HG03039 (cell line): ENCODE results near the gene CEACAM19.
A peak's percentile ranks its signal among the peaks of the same experiment; 100 is the strongest.
"Not testable (repeated sequence)": the region's sequence is repeated elsewhere in the genome, so short reads cannot be mapped to it uniquely, and the experiment has no call there.

Experiments used
- ATAC-seq: cut with Tn5 transposase; IDR thresholded peaks from one replicate; pipeline ENCODE4 v1.9.1; 2021; ENCODE audit warnings: mild to moderate bottlenecking, moderate library complexity; ENCODE audit not compliant: unreplicated experiment

CEACAM19 gene

DNA sequence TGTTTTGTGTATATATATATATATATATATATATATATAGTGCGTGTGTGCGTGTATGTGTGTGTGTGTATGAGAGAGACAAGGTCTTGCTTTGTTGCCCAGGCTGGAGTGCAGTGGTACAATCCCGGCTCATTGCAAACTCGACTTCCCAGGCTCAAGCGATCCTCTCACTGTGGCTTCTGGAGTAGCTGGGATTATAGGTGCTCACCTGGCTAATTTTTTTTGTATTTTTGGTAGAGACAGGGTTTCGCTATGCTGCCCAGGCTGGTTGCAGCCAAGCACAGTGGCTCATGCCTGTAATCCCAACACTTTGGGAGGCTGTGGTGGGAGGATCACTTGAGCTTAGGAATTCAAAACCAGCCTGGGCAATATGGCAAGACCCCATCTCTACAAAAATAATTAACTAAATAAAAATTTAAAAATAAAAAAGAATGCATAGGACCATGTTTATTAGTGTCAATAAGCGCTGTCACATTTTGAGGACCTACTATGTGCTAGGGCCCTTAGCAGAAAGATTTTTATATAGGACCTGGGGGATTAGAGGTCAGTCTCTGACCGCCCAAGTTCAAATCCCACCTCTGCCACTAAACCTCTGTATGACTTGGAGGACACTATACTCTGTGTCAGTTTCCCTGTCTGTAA lies 25.8 kb upstream of the CEACAM19 start:
- no peak for ATAC-seq

- no peak for ATAC-seq
Measured at GRCh38 chr19:44646049-44646416, 25.2 kb upstream of the CEACAM19 start.

DNA sequence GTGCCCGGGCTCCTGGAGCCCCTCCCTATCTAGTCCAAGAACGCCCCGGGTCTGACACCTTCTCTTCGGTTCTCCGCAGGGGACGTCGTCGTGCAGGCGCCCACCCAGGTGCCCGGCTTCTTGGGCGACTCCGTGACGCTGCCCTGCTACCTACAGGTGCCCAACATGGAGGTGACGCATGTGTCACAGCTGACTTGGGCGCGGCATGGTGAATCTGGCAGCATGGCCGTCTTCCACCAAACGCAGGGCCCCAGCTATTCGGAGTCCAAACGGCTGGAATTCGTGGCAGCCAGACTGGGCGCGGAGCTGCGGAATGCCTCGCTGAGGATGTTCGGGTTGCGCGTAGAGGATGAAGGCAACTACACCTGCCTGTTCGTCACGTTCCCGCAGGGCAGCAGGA lies 24.1 kb upstream of the CEACAM19 start:
- no peak for ATAC-seq

DNA sequence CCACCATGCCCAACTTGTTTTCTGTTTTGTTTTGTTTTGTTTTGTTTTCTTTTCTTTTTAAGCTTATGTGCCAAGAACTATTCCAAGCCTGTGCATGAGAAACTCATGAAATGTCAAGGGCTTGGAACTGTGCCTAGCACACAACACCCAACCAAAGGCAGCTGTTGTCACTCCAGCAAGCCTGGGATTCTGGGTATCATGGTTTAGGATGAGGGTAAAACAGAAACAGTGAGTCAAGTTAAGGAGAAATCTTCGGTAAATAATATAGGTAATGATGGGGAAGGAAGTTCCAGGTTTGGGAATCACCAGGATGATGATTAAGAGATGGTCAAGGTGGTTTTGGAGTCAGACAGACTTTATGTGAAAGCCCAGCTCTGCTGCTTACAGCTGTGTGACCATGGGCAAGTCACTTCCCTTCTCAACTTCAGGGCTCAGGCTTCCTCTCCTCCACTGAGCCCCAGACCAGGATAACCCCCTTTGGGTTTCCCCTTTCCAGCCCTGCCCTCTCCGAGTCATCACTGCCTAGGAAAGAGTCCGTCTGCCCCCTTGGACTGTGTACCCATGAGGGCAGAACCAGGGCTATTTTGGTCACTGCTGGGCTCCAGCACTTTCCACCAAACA lies 22.5 kb upstream of the CEACAM19 start:
- ATAC-seq: no peak

DNA sequence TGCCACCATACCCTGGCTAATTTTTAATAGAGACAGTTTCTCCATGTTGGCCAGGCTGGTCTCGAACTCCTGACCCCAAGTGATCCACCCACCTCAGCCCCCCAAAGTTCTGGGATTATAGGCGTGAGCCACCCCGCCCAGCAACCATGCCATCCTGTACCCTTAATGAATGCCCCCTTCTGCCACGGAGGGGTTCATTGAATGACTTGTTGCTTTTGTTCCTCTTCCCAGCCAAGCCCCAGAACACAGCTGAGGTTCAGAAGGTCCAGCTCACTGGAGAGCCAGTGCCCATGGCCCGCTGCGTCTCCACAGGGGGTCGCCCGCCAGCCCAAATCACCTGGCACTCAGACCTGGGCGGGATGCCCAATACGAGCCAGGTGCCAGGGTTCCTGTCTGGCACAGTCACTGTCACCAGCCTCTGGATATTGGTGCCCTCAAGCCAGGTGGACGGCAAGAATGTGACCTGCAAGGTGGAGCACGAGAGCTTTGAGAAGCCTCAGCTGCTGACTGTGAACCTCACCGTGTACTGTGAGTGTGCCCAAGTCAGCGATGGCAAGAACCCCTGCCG lies 21.6 kb upstream of the CEACAM19 start:
- ATAC-seq: no peak

- no peak for ATAC-seq
Measured at GRCh38 chr19:44653343-44653742, 17.9 kb upstream of the CEACAM19 start.

- peak; percentile 69 for ATAC-seq
Measured at GRCh38 chr19:44653977-44654774, 17.1 kb upstream of the CEACAM19 start.

- ATAC-seq: no peak
Measured at GRCh38 chr19:44657211-44657921, 13.9 kb upstream of the CEACAM19 start.

DNA sequence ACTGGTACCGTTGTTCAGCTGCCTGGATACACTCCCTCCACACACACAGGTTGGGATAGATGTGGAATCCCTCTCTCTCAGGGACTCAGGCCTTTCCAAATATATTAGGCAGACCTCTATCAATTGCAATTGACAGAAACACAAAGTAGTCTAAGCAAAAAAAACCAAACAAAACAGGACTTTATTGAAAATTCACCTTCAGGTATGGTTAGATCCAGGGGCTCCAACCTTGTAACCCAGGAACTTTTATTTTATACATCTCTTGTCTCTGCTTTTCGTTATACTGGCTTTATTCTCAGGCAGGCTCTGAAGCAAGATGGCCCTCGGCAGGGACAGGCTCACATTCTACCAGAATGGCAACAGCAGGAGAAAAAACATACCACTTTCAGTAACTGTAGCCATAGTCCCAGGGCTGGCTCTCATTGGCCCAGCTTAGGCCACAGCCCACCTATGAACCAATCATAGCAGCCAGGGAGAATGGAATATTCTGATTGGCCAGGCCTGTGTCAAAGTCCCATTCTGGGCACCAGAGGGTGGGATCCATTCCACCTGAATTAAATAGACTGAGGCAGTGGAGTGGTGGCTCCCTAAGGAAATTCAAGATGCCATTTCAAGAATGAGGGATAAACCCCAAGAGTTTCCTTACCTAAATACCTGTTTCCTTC lies 13.1 kb upstream of the CEACAM19 start:
- no peak for ATAC-seq

DNA sequence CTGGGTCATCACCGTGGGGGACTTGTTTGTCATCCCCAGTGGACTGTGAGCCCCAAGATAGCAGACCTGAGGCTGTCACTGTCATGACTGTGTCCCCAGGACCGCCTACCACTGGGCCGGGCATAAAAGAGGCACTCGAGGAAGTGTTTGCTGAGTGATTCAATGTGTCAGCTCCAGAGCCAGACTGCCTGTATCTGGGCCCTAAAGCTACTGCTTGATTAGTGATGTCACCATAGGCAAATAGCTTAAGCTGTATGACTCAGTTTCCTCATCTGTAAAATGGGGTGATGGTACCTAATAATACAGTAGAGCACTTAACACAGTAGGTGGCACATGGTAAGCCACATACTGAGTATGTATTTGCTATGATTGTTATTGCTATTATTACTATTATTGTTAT lies 11.2 kb upstream of the CEACAM19 start:
- no peak for ATAC-seq

DNA sequence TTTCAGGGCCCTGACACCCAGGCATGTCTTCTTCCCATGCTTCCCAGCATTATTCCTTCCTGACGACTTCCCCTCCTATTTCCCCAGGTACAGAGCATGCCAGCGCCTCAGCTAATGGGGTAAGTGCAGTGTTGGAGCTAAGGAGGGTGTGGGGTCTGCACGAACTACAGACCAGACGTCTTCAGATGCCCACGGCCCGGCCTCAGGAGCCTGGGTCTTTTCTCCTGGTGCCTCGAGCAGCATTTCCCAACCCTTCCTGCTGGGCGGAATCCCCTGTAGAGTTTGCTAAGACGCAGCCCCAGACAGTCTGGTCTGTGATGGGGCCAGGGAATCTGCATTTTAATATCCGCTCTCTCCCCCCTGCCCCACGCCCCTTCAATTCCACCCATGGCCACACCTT lies 10.1 kb upstream of the CEACAM19 start:
- ATAC-seq: no peak

GRCh38 chr19:44661904-44662303 lies 9.4 kb upstream of the CEACAM19 start:
- ATAC-seq: no peak

DNA sequence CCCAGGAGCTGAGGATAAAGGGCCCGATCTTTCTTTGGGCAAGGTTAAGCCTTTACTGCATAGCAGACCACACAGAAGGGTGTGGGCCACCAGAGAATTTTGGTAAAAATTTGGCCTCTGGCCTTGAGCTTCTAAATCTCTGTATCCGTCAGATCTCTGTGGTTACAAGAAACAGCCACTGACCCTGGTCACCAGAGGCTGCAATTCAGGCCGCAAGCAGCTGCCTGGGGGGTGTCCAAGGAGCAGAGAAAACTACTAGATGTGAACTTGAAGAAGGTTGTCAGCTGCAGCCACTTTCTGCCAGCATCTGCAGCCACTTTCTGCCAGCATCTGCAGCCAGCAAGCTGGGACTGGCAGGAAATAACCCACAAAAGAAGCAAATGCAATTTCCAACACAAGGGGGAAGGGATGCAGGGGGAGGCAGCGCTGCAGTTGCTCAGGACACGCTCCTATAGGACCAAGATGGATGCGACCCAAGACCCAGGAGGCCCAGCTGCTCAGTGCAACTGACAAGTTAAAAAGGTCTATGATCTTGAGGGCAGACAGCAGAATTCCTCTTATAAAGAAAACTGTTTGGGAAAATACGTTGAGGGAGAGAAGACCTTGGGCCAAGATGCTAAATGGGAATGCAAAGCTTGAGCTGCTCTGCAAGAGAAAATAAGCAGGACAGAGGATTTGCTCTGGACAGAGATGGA lies 8.4 kb upstream of the CEACAM19 start:
- ATAC-seq: no peak

DNA sequence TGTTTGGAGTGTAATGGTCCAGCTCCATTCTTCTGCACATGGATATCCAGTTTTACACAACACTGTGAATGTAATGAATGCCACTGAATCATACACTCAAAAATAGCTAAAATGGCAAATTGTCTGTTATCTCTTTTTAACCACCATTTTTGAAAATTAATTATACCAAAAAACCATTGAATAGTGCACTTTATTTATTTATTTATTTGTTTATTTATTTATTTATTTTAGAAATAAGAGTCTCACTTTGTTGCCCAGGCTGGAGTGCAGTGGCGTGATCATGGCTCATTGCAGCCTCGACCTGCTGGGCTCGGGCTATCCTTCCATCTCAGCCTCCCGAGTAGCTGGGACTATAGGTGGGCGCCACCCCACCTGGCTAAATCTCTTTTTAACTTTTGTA lies 7.3 kb upstream of the CEACAM19 start:
- ATAC-seq: no peak

GRCh38 chr19:44664976-44665375 lies 6.3 kb upstream of the CEACAM19 start:
- ATAC-seq: no peak

DNA sequence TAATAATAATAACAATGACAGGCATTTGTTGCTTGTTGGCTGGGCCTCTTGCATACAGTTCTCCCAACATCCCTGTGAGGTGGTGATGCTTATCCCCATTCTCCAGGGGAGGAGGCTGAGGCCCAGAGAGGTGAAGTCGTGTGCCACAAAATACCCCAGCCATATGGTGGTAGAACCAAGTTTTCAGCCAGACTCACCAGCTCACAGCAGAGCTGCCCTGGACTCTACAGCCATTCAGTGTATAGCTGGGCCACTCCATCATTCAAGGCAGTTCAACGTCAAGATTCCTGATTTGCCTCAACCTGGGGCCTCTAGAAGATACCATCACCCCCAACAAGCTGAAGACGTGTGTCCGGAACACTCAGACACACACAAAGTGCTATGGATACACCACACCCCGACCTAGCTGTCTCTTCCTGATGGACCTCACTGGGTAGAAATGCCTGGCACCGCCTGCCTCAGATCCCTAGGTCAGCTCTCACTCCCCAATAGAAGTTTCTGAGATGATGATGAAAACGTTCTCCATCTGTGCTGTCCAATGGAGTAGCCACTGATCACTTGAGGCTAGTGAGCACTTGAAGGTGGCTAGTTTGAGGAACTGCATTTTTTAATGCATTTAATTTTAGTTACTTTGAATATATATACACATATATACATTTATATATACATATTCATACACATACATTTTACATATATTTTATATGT lies 4.3 kb upstream of the CEACAM19 start:
- ATAC-seq: no peak

GRCh38 chr19:44668985-44669764 lies 2.1 kb upstream of the CEACAM19 start:
- ATAC-seq: no peak

- ATAC-seq: not testable (repeated sequence)
Measured at GRCh38 chr19:44670027-44670426, 1.3 kb upstream of the CEACAM19 start.

GRCh38 chr19:44672226-44672625 lies 944 bp downstream of the CEACAM19 start:
- ATAC-seq: no peak
